B cell (primary cell): ENCODE results near the gene FOXN4. TPM values are rescaled to one million over a fixed set of nuclear protein-coding genes. Genes with fewer than 3 reads are reported as not detected.

Experiments used
- ATAC-seq: fragments of 200-7000 bp; cut with Tn5 transposase; one replicate; pipeline ENCODE4 v1.10.0; 2021; ENCODE audit warnings: low read depth, mild to moderate bottlenecking, moderate number of reproducible peaks, moderate library complexity
- CTCF ChIA-PET: fragments of 350-600 bp; sonication (Branson Sonifier 250); formaldehyde crosslinking; loops from one replicate; lab custom pipeline; 2021; ENCODE audit warnings: antibody characterized with exemption, inconsistent platforms; lab: Charles Lee
- POLR2A ChIA-PET: fragments of 350-600 bp; sonication (Branson Sonifier 250); formaldehyde crosslinking; loops from one replicate; lab custom pipeline; 2021; ENCODE audit warnings: antibody characterized with exemption; lab: Charles Lee
- DNase-seq: peaks from one replicate; pipeline ENCODE4 v3.0.0; 2013
- H2AFZ ChIP-seq: 2 replicates; pipeline ENCODE4 v1.6.1; 2012; ENCODE audit warnings: mild to moderate bottlenecking, low read depth, low read length; ENCODE audit not compliant: insufficient read depth, poor library complexity, severe bottlenecking
- H3K27ac ChIP-seq, 2 donors: 1 replicate in 1 of 2; 2 replicates in 1 of 2; pipeline ENCODE4 v1.5.1; 2012 to 2013; ENCODE audit warnings: low read length in 2 of 2, mild to moderate bottlenecking in 2 of 2, moderate library complexity in 1 of 2
- H3K27me3 ChIP-seq, 4 experiments: fragments of 200-600 bp in 1 of 4; sonication (generic) in 1 of 4; replicated peaks in 1 of 4; 1 replicate in 2 of 4; 2 replicates in 2 of 4; pipeline versions ENCODE4 v1.6.1 to v1.7.0; 2013 to 2016; ENCODE audit warnings: low read length in 3 of 4, mild to moderate bottlenecking in 2 of 4, mixed read lengths in 1 of 4, moderate library complexity in 1 of 4; ENCODE audit not compliant: insufficient read depth in 4 of 4, control insufficient read depth in 3 of 4; ENCODE audit errors: control extremely low read depth in 1 of 4
- H3K36me3 ChIP-seq, 2 experiments: replicated peaks in 1 of 2; 1 replicate in 1 of 2; 2 replicates in 1 of 2; pipeline versions ENCODE4 v1.6.1 to v1.7.1; 2013; ENCODE audit warnings: low read length in 1 of 2; ENCODE audit not compliant: insufficient read depth in 2 of 2, control insufficient read depth in 1 of 2; ENCODE audit errors: control extremely low read depth in 1 of 2, extremely low read depth in 1 of 2
- H3K4me1 ChIP-seq, 2 donors: fragments of 200-600 bp in 1 of 2; sonication (generic) in 1 of 2; 1 replicate in 1 of 2; 2 replicates in 1 of 2; pipeline versions ENCODE4 v1.5.1 to v1.6.1; 2013 to 2017; ENCODE audit warnings: low read length in 2 of 2; ENCODE audit not compliant: control insufficient read depth in 2 of 2, insufficient read depth in 2 of 2
- H3K4me2 ChIP-seq: replicated peaks from 2 replicates; pipeline ENCODE3; 2012; ENCODE audit warnings: mild to moderate bottlenecking, low read depth, low read length; ENCODE audit not compliant: poor library complexity, severe bottlenecking
- H3K4me3 ChIP-seq, 5 experiments: fragments of 200-600 bp in 1 of 5; sonication (generic) in 1 of 5; 1 replicate in 3 of 5; 2 replicates in 2 of 5; pipeline versions ENCODE4 v1.5.1 to v1.7.0; 2011 to 2016; ENCODE audit warnings: low read length in 4 of 5, mild to moderate bottlenecking in 4 of 5, low read depth in 2 of 5, control low read depth in 1 of 5, moderate library complexity in 1 of 5; ENCODE audit not compliant: insufficient read depth in 1 of 5; ENCODE audit errors: control extremely low read depth in 1 of 5, extremely low read depth in 1 of 5
- H3K79me2 ChIP-seq: fragments of 200-600 bp; sonication (generic); one replicate; pipeline ENCODE4 v1.6.0; 2016; ENCODE audit warnings: low read length; ENCODE audit not compliant: control insufficient read depth, insufficient read depth
- H3K9ac ChIP-seq: fragments of 200-600 bp; sonication (generic); 2 replicates; pipeline ENCODE4 v1.6.1; 2017; ENCODE audit warnings: mild to moderate bottlenecking, low read length, moderate library complexity
- H3K9me3 ChIP-seq, 3 donors: one replicate each; pipeline versions ENCODE4 v1.6.1 to v1.7.1; 2013; ENCODE audit warnings: low read length in 2 of 3; ENCODE audit not compliant: control insufficient read depth in 2 of 3, insufficient read depth in 1 of 3; ENCODE audit errors: control extremely low read depth in 1 of 3
- H4K20me1 ChIP-seq: 2 replicates; pipeline ENCODE4 v1.6.0; 2012; ENCODE audit warnings: mild to moderate bottlenecking, low read length; ENCODE audit not compliant: insufficient read depth, control insufficient read depth, poor library complexity, severe bottlenecking
- H3K27ac Mint-ChIP-seq: one replicate; pipeline ENCODE4 v1.8.0; 2021; ENCODE audit warnings: mixed read lengths
- H3K27me3 Mint-ChIP-seq: one replicate; pipeline ENCODE4 v1.8.0; 2021; ENCODE audit warnings: mixed read lengths
- H3K4me1 Mint-ChIP-seq: one replicate; pipeline ENCODE4 v1.8.0; 2021; ENCODE audit warnings: mixed read lengths
- H3K4me3 Mint-ChIP-seq: one replicate; pipeline ENCODE4 v1.8.0; 2021; ENCODE audit warnings: mixed read lengths
- H3K9me3 Mint-ChIP-seq: one replicate; pipeline ENCODE4 v1.8.0; 2022; ENCODE audit warnings: mixed read lengths; ENCODE audit not compliant: insufficient read depth
- EZH2 ChIP-seq: IDR thresholded peaks from 2 replicates; pipeline ENCODE4 v1.6.1; 2012; ENCODE audit warnings: borderline replicate concordance, low read depth, mild to moderate bottlenecking, moderate library complexity, low read length; ENCODE audit not compliant: insufficient read depth, poor library complexity, severe bottlenecking
- WGBS: methylation state at CpG from one replicate; pipeline ENCODE4 v1.1.5; 2013; ENCODE audit warnings: missing lambda C conversion rate; ENCODE audit not compliant: insufficient coverage; 5-methylcytosine and 5-hydroxymethylcytosine counted together
- intact Hi-C: fragments of 100-400 bp; cut with micrococcal nuclease; formaldehyde crosslinking; loops from one replicate; pipeline ENCODE4 v1.10.0; 2022
- polyA plus RNA-seq: library from polyadenylated mRNA; depleted of rRNA; stranded (reverse); fragments of >200 nt; gene quantifications from 2 replicates; pipeline ENCODE4 v1.2.3, GENCODE V29; 2012
- total RNA-seq, 2 donors: library from RNA; stranded (reverse); fragments of 120-200 nt in 1 of 2; gene quantifications; 1 replicate in 1 of 2; 2 replicates in 1 of 2; pipeline versions ENCODE4 v1.2.3 to v1.2.4, GENCODE V29; 2013 to 2022
- TF ChIP-seq, protein P1 (sequence below): fragments of 200-600 bp; IDR thresholded peaks from one replicate; pipeline ENCODE4 v1.8.0; 2022; ENCODE audit warnings: antibody characterized with exemption, mild to moderate bottlenecking

The FOXN4 gene
- total and polyA plus RNA-seq, 2 donors (not counting 1 experiment from before 2014, with no cell fraction given) = not detected

DNA sequence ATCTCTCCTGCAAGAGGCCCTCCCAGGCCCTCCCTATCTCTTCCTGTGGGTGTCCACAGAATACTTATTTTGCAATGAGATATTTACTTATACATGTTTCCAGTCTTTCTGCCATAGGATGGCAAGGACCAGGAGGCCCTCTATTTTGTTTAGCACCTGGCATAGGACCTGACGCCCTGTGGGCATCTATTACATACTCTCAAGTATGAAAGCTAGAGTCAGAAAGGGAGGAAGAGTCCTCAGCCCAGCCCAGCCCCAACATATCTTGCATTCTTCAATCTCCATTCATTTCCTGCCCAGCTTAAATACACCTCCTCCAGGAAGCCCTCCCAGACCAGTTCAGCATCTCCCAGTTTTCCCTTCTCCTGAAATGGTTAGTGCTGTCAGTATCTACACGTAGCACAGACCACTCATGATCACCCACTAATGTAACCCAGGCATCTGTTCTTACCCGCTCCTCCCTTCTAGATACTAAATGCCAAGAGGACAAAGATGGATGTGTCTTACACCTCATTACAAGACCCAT, 7.4 kb downstream of the FOXN4 start:
- H3K4me1 Mint-ChIP-seq = no peaks in the 10 kb centered on the region
- Histone ChIP-seq H4K20me1 (no peaks in the 10 kb centered on the region), H3K4me1 (no peaks in the 10 kb centered on the region), H3K27me3 (peaks cover 0 to 29% (median 7%) of the 10 kb centered on the region in 4 experiments), H3K27ac (no peak overlapping the region), H3K4me3 (no peak overlapping the region), H3K9ac (no peak overlapping the region), H3K36me3 (no peaks in the 10 kb centered on the region), H3K79me2 (no peaks in the 10 kb centered on the region), H3K9me3 (no peaks in the 10 kb centered on the region), H2AFZ (no peak overlapping the region), H3K4me2 (no peak overlapping the region)
- CTCF ChIA-PET = no interaction called here
- no peak for DNase-seq
- H3K27me3 Mint-ChIP-seq = peaks cover 30% of the 10 kb centered on the region
- POLR2A ChIA-PET = no interaction called here
- H3K4me3 Mint-ChIP-seq = no peak overlapping the region
- no peaks in the 10 kb centered on the region for H3K9me3 Mint-ChIP-seq
- no peak overlapping the region for H3K27ac Mint-ChIP-seq
- WGBS = 83% methylated on average over 2 of the region's 3 CpGs
- no peak for TF ChIP-seq EZH2
- TF ChIP-seq, protein P1, sequence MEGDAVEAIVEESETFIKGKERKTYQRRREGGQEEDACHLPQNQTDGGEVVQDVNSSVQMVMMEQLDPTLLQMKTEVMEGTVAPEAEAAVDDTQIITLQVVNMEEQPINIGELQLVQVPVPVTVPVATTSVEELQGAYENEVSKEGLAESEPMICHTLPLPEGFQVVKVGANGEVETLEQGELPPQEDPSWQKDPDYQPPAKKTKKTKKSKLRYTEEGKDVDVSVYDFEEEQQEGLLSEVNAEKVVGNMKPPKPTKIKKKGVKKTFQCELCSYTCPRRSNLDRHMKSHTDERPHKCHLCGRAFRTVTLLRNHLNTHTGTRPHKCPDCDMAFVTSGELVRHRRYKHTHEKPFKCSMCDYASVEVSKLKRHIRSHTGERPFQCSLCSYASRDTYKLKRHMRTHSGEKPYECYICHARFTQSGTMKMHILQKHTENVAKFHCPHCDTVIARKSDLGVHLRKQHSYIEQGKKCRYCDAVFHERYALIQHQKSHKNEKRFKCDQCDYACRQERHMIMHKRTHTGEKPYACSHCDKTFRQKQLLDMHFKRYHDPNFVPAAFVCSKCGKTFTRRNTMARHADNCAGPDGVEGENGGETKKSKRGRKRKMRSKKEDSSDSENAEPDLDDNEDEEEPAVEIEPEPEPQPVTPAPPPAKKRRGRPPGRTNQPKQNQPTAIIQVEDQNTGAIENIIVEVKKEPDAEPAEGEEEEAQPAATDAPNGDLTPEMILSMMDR = no peak
- no peak for ATAC-seq
- intact Hi-C loops = no loop called here

DNA sequence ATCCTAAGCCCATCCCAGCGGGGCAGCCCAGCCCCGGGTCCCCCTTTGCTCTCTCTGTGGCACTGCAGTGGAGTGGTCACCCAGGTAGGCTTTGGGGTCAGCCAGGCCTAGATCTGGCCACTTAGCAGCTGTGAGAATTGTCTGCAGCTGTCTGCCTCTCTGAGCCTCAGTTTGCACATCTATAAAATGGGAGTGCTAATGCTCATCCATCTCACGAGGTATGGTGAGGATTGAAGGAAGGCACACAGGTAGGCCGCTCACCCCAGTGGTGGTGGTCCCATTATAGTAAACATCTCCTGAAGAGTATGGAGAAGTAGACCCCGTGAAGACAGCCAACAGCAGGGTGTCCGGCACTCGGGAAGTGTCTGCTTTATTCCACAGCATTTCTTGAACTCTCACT, 9.2 kb downstream of the FOXN4 start:
- no peaks in the 10 kb centered on the region for H3K9me3 Mint-ChIP-seq
- ChIA-PET CTCF (no interaction called here), POLR2A (no interaction called here)
- no peaks in the 10 kb centered on the region for H3K9me3 ChIP-seq
- no peak overlapping the region for H3K4me2 ChIP-seq
- H3K4me3 ChIP-seq = no peak overlapping the region
- H2AFZ ChIP-seq = no peak overlapping the region
- peaks cover 26% of the 10 kb centered on the region for H3K27me3 Mint-ChIP-seq
- no peak overlapping the region for H3K27ac ChIP-seq
- no peaks in the 10 kb centered on the region for H3K79me2 ChIP-seq
- no peak overlapping the region for H3K27ac Mint-ChIP-seq
- H3K27me3 ChIP-seq = peaks cover 0 to 13% (median 4%) of the 10 kb centered on the region in 4 experiments
- no peaks in the 10 kb centered on the region for H3K4me1 ChIP-seq
- H3K4me3 Mint-ChIP-seq = no peak overlapping the region
- WGBS = 94% methylated on average over 5 of the region's 7 CpGs
- TF ChIP-seq, protein P1 = no peak
- TF ChIP-seq EZH2 = no peak
- H4K20me1 ChIP-seq = no peaks in the 10 kb centered on the region
- ATAC-seq = no peak
- DNase-seq = no peak
- no peak overlapping the region for H3K9ac ChIP-seq
- H3K4me1 Mint-ChIP-seq = no peaks in the 10 kb centered on the region
- H3K36me3 ChIP-seq = no peaks in the 10 kb centered on the region
- intact Hi-C loops = no loop called here
